Neural progenitor cell (in vitro differentiated cells): Measurements from ENCODE around the gene LAMA2.

Experiments used
- CTCF ChIP-seq: fragments of 200-600 bp; sonication (generic); IDR thresholded peaks from 2 replicates; pipeline ENCODE4 v1.5.1; 2017; ENCODE audit warnings: antibody characterized with exemption, mild to moderate bottlenecking
- EZH2 ChIP-seq: fragments of 200-600 bp; sonication (generic); IDR thresholded peaks from 2 replicates; pipeline ENCODE4 v1.6.1; 2017; ENCODE audit warnings: antibody characterized with exemption, mild to moderate bottlenecking, moderate library complexity

GRCh38 chr6:128847431-128848210 is 35.3 kb upstream of the LAMA2 start:
- TF ChIP-seq CTCF, result no peak
- no peak for TF ChIP-seq EZH2
